ENCODE data around the gene CAMTA1. TPM values are rescaled to one million over a fixed set of nuclear protein-coding genes. Genes with fewer than 3 reads are reported as not detected.

Gene CAMTA1
- total and polyA plus RNA-seq, 4 donors, result 18.0 to 93.5 (median 35.8) TPM

GRCh38 chr1:7224644-7225043 is 439.4 kb downstream of the CAMTA1 start:
- no peak for DNase-seq (ENCODE audit: low spot score)
- TF ChIP-seq RAD21 (IDR thresholded peaks at IDR 0.05) (peak; percentile 49 to 54), RXRA (IDR thresholded peaks at IDR 0.05) (no peak)
- 68% methylated on average over 13 of the region's 13 CpGs for WGBS
- no peak overlapping the region for H3K4me3 ChIP-seq (ENCODE audit: low read depth in 1 of 3, low read length in 3 of 3)
- H3K36me3 ChIP-seq (ENCODE audit: control insufficient read depth in 4 of 4, insufficient read depth in 3 of 4, low read depth in 1 of 4, low read length in 3 of 4), result no peaks in the 10 kb centered on the region
- H3K27ac ChIP-seq (ENCODE audit: low read depth in 1 of 2, low read length in 2 of 2), result no peak overlapping the region
- H3K4me1 ChIP-seq (ENCODE audit: control insufficient read depth in 4 of 4, insufficient read depth in 4 of 4, low read length in 3 of 4), result no peaks in the 10 kb centered on the region
- H3K9me3 ChIP-seq (ENCODE audit: control insufficient read depth in 4 of 4, low read length in 3 of 4), result no peaks in the 10 kb centered on the region
- no peak overlapping the region for H3K9ac ChIP-seq (ENCODE audit: low read depth in 1 of 2, low read length in 2 of 2)
- H3K27me3 ChIP-seq (ENCODE audit: control insufficient read depth in 4 of 4, insufficient read depth in 4 of 4, low read length in 3 of 4), result no peaks in the 10 kb centered on the region

GRCh38 chr1:7225711-7226505 is 440.7 kb downstream of the CAMTA1 start:
- DNase-seq (ENCODE audit: low spot score), result no peak
- Histone ChIP-seq H3K27me3 (ENCODE audit: control insufficient read depth in 4 of 4, insufficient read depth in 4 of 4, low read length in 3 of 4) (no peaks in the 10 kb centered on the region), H3K4me1 (ENCODE audit: control insufficient read depth in 4 of 4, insufficient read depth in 4 of 4, low read length in 3 of 4) (no peaks in the 10 kb centered on the region), H3K36me3 (ENCODE audit: control insufficient read depth in 4 of 4, insufficient read depth in 3 of 4, low read depth in 1 of 4, low read length in 3 of 4) (no peaks in the 10 kb centered on the region), H3K9ac (ENCODE audit: low read depth in 1 of 2, low read length in 2 of 2) (no peak overlapping the region), H3K27ac (ENCODE audit: low read depth in 1 of 2, low read length in 2 of 2) (no peak overlapping the region), H3K4me3 (ENCODE audit: low read depth in 1 of 3, low read length in 3 of 3) (no peak overlapping the region), H3K9me3 (ENCODE audit: control insufficient read depth in 4 of 4, low read length in 3 of 4) (no peaks in the 10 kb centered on the region)
- TF ChIP-seq RAD21 (IDR thresholded peaks at IDR 0.05) (no peak), ZBTB33 (IDR thresholded peaks at IDR 0.05) (no peak), HNF4A (conservative IDR thresholded peaks at IDR 0.05) (no peak), MAX (IDR thresholded peaks at IDR 0.05) (no peak), HNF4G (IDR thresholded peaks at IDR 0.05) (no peak), NR2F2 (IDR thresholded peaks at IDR 0.05) (no peak)
- 81% methylated on average over 11 of the region's 11 CpGs for WGBS

GRCh38 chr1:7227654-7228053 is 442.4 kb downstream of the CAMTA1 start:
- Histone ChIP-seq H3K9me3 (ENCODE audit: control insufficient read depth in 4 of 4, low read length in 3 of 4) (no peaks in the 10 kb centered on the region), H3K27ac (ENCODE audit: low read depth in 1 of 2, low read length in 2 of 2) (no peak overlapping the region), H3K4me1 (ENCODE audit: control insufficient read depth in 4 of 4, insufficient read depth in 4 of 4, low read length in 3 of 4) (no peaks in the 10 kb centered on the region), H3K36me3 (ENCODE audit: control insufficient read depth in 4 of 4, insufficient read depth in 3 of 4, low read depth in 1 of 4, low read length in 3 of 4) (no peaks in the 10 kb centered on the region), H3K4me3 (ENCODE audit: low read depth in 1 of 3, low read length in 3 of 3) (no peak overlapping the region), H3K9ac (ENCODE audit: low read depth in 1 of 2, low read length in 2 of 2) (no peak overlapping the region), H3K27me3 (ENCODE audit: control insufficient read depth in 4 of 4, insufficient read depth in 4 of 4, low read length in 3 of 4) (no peaks in the 10 kb centered on the region)
- peak; percentile 12 for DNase-seq (ENCODE audit: low spot score)
- WGBS, result 86% methylated on average over 5 of the region's 5 CpGs
- TF ChIP-seq SP1 (IDR thresholded peaks at IDR 0.05), result no peak
- TF ChIP-seq MAX (IDR thresholded peaks at IDR 0.05), result no peak
- TF ChIP-seq NR2F2 (IDR thresholded peaks at IDR 0.05), result no peak
- no peak for TF ChIP-seq EGR1 (IDR thresholded peaks at IDR 0.05; ENCODE audit: low read depth in 2 of 2)
- TF ChIP-seq REST (IDR thresholded peaks at IDR 0.05), result no peak
- TF ChIP-seq JUND (IDR thresholded peaks at IDR 0.05), result no peak
- no peak for TF ChIP-seq CTCF (IDR thresholded peaks at IDR 0.05; ENCODE audit: low read depth, low read length, missing input control)
- TF ChIP-seq GABPA (IDR thresholded peaks at IDR 0.05 in 1 of 2, conservative IDR thresholded peaks at IDR 0.05 in 1 of 2), result no peak
- TF ChIP-seq TAF1 (conservative IDR thresholded peaks at IDR 0.05), result no peak
- TF ChIP-seq RXRA (IDR thresholded peaks at IDR 0.05), result no peak
- no peak for TF ChIP-seq ZBTB33 (IDR thresholded peaks at IDR 0.05)
- TF ChIP-seq HNF4A (conservative IDR thresholded peaks at IDR 0.05), result no peak
- no peak for TF ChIP-seq HNF4G (IDR thresholded peaks at IDR 0.05)
- no peak for TF ChIP-seq RAD21 (IDR thresholded peaks at IDR 0.05)
- no peak for TF ChIP-seq FOXA1 (IDR thresholded peaks at IDR 0.05)
- no peak for TF ChIP-seq YY1 (IDR thresholded peaks at IDR 0.05)
- no peak for TF ChIP-seq FOXA2 (IDR thresholded peaks at IDR 0.05)

Data from liver (tissue), 9 donors.